ENCODE data around the gene TCN1. TPM values are rescaled to one million over a fixed set of nuclear protein-coding genes. Genes with fewer than 3 reads are reported as not detected.
A peak's percentile ranks its signal among the peaks of the same experiment; 100 is the strongest.

TCN1 gene
- total and polyA plus RNA-seq, 9 of the 15 experiments (the other 6 are each of a cell fraction or from before 2014, with no cell fraction given), result 0.63 to 25.9 (median 8.0) TPM

GRCh38 chr11:59807047-59807610, 59.2 kb downstream of the TCN1 start:
- H3K79me2 ChIP-seq (ENCODE audit: control insufficient read depth, insufficient read depth, low read length), result peaks cover 37% of the 10 kb centered on the region
- no peak overlapping the region for H3K9ac ChIP-seq (ENCODE audit: insufficient read depth in 1 of 2, low read depth in 2 of 2, low read length in 2 of 2)
- no peaks in the 10 kb centered on the region for H3K9me3 ChIP-seq (replicated peaks; ENCODE audit: control insufficient read depth, insufficient read depth, low read depth, low read length)
- peak; percentile 71; the same call in 1 of the 2 replicates for TF ChIP-seq OTX1 (CRISPR knock-in tag; IDR thresholded peaks at IDR 0.05)
- no peak for TF ChIP-seq E4F1 (CRISPR knock-in tag; IDR thresholded peaks at IDR 0.05; ENCODE audit: borderline replicate concordance)
- TF ChIP-seq ZNF766 (CRISPR knock-in tag; conservative IDR thresholded peaks at IDR 0.05), result no peak
- 0 out of 2 replicates have a peak, but pooled peaks have one; percentile 23 for TF ChIP-seq ERF (CRISPR knock-in tag; IDR thresholded peaks at IDR 0.05)
- 0 out of 2 replicates have a peak, but pooled peaks have one; percentile 16 for TF ChIP-seq RBFOX2 (IDR thresholded peaks at IDR 0.05; ENCODE audit: low read depth, low read length)
- TF ChIP-seq THRB (CRISPR knock-in tag; conservative IDR thresholded peaks at IDR 0.05), result 0 out of 2 replicates have a peak, but pooled peaks have one; percentile 66
- TF ChIP-seq SUPT5H (IDR thresholded peaks at IDR 0.05), result peak; percentile 43; the same call in 1 of the 2 replicates
- H2AFZ ChIP-seq (ENCODE audit: low read depth, low read length), result no peak overlapping the region
- H3K4me3 ChIP-seq, result no peak overlapping the region
- no peaks in the 10 kb centered on the region for H3K9me1 ChIP-seq (ENCODE audit: control insufficient read depth, insufficient read depth, low read length)
- H3K27ac ChIP-seq (ENCODE audit: extremely low read depth, low read depth, low read length), result no peak overlapping the region
- DNase-seq (ENCODE audit: extremely low read depth in 1 of 4, low spot score in 3 of 4) (no peak), ATAC-seq (no peak), FAIRE-seq (no peak)
- intact Hi-C loops (cut with micrococcal nuclease) (no loop called here), in situ Hi-C loops (cut with MboI) (no loop called here)
- peaks cover 5 to 7% of the 10 kb centered on the region in 2 experiments; a peak in 4 of 5 replicates for H3K4me1 ChIP-seq (replicated peaks in 1 of 2; ENCODE audit: control insufficient read depth in 2 of 2, insufficient read depth in 2 of 2, low read length in 2 of 2)
- peaks cover 67% of the 10 kb centered on the region for H3K36me3 ChIP-seq (ENCODE audit: control insufficient read depth, insufficient read depth, low read length)
- BruUV-seq (replicated peaks), result no TSS peak
- H3K4me2 ChIP-seq (ENCODE audit: insufficient read depth, low read length), result no peak overlapping the region
- H4K20me1 ChIP-seq (replicated peaks; ENCODE audit: control insufficient read depth, insufficient read depth, low read length), result no peaks in the 10 kb centered on the region
- H3K27me3 ChIP-seq (ENCODE audit: control insufficient read depth in 2 of 2, insufficient read depth in 2 of 2, low read length in 2 of 2), result no peaks in the 10 kb centered on the region
- CTCF ChIA-PET (ENCODE audit: low intra/inter-chr PET ratio), result no interaction called here
- WGBS (ENCODE audit: insufficient coverage, low coverage, missing lambda C conversion rate), result 63% methylated on average over 1 of the region's 1 CpG
- POLR2A ChIA-PET, result interaction anchor here (0.7 to 0.8 kb wide), 2 partner anchors 51 to 166 kb away, joined by 3 to 4 read pairs; no protein-coding TSS in a partner anchor

Measured in K562 (cell line).